GM19193 (cell line): Measurements from ENCODE around the gene HLCS.

Experiments
- POLR2A ChIP-seq: IDR thresholded peaks from 4 replicates; pipeline ENCODE4 v1.6.1; 2011; ENCODE audit not compliant: insufficient read depth, insufficient read length; ENCODE audit errors: extremely low read depth

The HLCS gene

DNA sequence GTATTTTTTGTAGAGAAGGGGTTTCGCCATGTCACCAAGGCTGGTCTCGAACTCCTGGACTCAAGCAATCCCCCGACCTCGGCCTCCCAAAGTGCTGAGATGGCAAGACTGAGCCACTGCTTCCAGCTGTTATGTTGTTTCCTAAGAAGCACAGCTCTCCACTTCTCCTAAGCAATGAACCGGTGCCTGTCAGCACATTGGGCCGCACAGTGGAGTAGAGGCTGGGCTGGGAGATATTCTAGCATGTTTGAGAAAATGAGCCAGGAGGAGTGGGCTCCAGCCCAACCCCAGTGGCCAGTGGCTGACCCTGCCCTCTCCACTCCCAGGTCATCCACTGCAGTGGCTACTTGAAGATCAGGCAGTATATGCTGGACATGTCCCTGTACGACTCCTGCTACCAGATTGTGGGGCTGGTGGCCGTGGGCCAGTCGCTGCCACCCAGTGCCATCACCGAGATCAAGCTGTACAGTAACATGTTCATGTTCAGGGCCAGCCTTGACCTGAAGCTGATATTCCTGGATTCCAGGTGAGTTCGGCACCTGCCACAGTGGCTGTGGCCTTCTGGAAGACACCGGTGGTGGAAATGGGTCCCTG is 240.6 kb downstream of the HLCS start:
- TF ChIP-seq POLR2A: no peak

DNA sequence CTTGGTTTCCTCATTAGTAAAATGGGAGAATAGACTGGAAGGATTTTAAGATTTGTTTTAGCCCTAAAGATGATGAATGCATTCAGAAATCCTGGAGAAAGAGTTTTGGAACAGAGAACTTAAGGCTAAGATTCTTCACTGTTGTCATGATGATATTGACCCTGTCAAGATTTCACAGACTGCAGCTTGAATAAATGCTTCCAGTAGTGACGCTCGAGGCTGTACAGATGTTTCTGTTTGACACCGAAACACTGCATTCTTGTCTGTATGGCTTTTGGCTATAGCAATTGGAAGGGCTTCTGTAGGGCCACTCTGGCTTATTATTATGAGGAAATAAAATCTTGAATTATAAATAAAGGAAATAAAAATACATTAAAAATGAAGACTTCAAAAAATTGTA is 241.8 kb downstream of the HLCS start:
- TF ChIP-seq POLR2A: no peak

DNA sequence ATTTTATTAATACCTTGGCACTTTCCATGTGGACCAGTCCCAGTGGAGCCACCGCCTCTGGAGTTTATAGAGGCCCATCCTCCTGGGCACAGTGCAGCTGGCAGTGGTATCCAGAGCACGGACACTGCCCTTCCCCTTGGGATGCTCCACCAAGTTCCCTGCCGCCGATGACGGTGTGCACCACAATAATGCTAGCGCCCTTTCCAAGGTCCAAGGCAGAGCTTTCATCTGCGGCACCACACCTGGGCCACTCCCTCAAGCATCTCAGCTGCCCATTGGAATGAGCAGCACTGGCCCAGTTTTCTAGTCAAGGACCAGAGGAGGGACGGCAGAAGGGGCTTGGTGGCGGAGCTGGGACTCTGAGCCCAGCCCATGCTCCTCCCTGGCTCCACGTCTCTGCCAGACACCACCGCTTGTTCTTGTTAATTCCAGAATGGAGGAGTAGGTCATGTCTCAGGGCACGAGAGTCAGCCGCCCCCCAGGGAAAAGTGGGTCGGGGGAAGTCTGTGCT is 243.0 kb downstream of the HLCS start:
- no peak for TF ChIP-seq POLR2A

DNA sequence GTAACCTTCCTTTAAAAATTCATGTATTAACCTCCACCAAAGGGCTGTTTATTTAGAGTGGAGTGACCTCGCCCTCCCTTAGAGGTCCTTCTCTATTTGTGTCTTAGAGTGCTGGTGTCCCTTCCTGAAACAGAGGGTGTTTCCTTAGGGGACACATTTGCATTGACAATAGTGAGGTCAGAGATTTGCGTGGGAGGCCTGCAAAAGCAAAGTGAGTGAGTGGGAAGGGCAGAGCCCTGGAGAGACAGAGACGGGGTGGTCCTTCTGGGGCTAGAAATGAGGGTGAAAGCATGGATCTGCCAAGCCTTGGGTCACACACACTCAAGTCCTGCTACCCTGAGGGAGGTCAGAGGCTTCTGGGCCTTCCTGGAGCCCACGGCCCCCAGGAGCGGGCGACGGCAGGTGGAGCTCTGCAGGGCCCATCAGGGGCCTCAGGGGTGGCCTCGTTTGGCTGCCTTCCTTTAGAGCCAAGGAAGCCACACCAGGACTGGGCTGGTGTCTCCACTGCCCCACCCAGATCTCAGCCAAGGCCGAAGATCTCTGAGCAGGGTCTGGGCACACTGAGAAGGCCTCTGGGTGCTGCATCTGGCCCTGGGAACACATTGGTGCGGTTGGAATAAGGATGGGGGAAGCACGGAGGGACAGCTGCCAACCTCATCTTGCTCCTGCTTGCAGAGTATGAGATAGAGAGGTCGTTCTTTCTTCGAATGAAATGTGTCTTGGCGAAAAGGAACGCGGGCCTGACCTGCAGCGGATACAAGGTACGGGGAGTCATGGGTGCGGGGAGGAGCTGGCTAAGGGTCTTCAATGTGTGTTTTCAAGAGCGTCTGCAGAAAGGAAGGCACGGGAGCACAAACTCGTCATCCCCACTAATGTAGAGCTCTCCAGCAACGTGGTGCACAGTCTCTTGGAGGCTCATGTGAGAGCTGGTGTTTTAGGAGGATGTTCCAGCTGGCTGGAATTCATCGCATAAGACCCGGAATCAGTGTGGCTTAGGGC is 243.8 kb downstream of the HLCS start:
- no peak for TF ChIP-seq POLR2A

DNA sequence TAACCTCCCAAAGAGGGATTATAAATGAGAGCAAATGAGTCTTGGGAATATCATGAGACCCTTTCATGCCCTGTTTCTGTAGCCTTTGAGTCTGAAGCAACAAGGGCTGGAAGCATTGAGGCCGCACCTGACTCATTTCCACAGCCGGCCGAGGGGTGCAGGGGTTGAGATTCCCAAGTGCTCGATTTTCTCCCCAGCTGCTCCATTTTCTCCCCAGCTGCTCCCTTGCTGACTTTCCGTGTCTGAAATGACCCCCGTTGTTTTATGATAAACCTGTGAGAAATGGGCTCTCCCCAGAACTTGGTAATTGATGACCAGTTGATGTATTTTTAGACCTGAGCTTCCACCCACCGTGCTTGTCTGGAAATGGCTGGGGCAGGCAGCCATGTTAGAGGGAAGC is 244.7 kb downstream of the HLCS start:
- no peak for TF ChIP-seq POLR2A

DNA sequence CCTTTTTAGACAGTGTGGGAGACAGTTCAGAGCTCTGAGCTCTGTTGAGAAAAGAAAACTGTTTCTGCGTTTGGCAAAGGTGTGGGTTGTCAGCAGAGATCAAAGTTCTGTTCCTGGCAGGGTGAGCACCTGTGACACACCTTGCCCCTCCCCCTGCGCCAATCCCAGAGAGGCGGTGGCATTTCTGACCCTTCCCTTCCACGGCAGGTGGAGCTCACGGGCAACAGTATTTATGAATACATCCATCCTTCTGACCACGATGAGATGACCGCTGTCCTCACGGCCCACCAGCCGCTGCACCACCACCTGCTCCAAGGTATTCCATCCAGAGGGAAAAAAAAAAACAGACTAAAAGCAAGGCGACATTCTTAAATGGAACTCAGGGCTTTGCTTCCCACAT is 246.9 kb downstream of the HLCS start:
- TF ChIP-seq POLR2A: no peak

DNA sequence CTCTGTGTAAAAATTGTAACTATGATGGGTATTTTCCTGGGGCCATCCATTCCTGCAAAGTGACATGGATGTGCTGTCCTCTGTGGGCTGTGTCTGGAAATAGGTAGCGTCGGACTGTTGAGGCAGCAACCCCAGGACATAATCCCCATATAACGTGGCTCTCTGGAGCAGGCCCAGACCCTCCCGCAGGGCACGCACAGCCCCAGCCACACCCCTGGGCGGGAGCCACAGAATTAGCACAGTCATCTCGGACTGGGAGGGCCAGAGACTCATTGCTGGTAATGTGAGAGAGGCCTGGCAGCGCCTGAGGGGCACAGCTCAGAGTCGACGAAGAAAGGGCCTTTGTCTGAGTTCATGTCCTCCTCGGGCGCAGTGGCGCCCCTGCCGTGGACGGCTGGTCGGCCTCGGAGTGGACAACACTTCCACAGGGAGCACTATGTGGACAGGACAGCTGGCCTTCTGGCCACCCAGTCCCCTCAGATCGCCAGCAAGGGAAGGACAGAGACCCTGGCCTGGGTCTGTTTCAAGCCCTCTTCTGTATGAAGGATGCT is 247.4 kb downstream of the HLCS start:
- no peak for TF ChIP-seq POLR2A

DNA sequence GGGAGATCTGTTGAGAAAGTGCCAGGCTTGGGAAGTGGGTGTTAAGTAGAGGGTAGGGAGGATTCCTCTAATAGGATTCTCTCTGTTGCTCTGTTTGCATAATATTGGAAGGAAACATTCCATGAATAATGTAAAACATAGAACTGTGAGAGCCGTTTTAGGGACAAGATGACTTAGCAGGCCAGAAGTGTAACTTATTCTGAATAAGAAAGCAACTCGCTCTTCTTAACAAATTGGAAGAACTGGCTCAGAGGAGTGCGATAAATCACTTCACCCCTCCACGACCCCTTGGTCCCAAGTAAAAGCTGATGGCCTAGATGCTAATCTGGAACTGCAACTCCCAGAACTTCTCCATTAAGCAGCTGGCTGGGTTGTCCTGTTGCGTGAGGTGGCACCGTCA is 248.5 kb downstream of the HLCS start:
- no peak for TF ChIP-seq POLR2A

DNA sequence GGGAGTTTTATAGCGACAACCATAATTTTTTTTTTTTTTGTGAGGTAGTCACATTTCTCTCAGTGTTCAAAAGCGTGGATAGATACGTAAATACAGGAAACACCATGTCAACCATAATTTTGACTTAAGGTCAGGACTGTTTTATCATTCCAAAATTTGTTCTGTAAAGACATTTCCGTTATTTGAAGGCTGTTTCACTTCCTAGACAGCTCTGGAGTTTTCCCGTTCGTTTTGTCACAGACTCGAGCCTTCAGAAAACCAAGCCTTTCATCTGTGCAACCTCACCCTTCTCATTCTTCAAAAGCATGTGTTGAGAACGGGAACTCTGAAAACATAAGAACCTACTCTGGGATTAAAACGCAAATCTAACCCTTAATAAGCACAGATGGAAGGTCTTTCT is 249.6 kb downstream of the HLCS start:
- TF ChIP-seq POLR2A: no peak

DNA sequence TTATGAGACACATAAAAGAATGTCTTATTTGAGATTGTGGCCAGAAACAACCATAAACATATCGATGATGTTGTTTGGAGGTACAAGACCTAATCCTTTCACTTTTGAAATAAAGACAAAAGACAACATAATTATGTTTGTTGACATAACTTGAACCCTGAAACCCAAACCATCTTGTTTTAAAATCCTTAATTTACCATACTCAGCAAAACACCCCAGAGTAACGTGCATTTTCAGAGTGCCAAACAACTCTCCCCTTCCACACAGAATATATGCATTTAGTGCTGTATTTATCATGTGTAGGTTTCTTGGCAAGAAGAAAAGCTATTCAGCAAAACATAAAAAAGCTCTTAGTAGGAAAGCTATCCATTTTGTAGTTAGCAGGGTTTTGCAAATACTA is 250.1 kb downstream of the HLCS start:
- no peak for TF ChIP-seq POLR2A

DNA sequence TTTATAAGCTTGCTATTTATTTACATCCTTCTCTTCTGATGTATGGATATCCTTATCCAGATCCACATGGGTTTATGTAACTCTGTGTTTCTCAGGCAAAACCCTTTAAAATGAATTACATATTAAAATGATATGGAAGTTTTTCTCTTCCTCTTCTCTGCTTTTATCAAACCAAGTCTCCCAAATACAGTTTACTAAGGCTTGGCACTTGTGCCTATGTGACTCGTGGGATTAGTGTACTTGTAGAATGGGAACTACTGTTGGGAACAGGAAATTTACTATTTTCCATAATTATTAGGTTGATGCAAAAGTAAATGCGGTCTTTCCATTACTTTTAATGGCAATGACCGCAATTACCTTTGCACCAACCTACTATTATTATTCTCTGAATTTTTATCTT is 252.7 kb downstream of the HLCS start:
- no peak for TF ChIP-seq POLR2A

DNA sequence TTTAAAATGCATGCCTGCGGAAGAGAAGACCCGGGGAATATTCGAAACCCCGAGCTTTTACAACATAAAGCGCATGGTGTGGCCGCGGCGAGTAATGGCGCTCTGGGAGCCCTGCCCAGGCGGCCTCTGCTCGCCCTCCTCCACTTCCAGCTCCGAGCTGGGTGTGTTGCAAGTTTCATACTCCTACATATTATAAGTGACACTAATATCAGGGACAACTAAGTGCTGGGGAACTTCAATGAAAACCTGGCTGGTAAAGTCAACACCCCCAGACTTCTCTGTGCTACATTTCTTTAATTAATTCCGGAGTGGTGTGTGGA is 255.8 kb downstream of the HLCS start:
- TF ChIP-seq POLR2A: no peak

DNA sequence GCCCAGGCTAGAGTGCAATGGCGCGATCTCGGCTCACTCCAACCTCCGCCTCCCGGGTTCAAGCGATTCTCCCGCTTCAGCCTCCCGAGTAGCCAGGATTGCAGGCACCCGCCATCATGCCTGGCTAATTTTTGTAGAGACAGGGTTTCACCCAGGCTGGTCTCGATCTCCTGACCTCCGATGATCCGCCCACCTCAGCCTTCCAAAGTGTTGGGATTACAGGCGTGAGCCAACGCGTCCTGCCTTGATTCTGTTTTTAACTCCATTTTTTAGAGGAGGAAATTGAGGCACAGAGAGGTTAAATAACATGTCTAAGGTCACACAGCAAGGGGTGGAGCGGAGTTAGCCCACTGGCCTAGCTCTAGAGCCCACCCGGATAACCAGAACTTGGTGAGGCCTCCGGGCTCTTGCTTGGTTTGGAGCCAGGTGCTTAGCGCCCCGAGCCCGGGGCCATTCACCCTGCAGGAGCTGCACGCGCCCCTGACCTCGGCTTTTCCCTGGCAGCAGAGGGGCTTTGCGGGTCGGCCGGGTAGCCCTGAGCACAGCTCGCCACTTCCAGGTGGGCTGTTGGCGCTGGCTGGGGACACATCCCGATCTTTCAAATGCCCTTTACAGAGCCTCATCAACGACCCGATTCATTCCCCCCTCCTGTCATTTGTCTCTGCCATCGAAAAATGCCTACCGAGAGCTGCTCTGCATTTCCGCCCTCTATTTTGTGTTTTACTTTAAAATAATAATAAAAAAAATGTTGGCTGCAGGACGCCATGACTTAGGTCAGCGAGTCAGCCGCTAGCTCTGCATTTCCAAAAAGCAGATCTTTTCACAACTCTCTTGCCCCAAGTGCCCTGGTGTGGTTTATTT is 256.4 kb downstream of the HLCS start:
- no peak for TF ChIP-seq POLR2A

DNA sequence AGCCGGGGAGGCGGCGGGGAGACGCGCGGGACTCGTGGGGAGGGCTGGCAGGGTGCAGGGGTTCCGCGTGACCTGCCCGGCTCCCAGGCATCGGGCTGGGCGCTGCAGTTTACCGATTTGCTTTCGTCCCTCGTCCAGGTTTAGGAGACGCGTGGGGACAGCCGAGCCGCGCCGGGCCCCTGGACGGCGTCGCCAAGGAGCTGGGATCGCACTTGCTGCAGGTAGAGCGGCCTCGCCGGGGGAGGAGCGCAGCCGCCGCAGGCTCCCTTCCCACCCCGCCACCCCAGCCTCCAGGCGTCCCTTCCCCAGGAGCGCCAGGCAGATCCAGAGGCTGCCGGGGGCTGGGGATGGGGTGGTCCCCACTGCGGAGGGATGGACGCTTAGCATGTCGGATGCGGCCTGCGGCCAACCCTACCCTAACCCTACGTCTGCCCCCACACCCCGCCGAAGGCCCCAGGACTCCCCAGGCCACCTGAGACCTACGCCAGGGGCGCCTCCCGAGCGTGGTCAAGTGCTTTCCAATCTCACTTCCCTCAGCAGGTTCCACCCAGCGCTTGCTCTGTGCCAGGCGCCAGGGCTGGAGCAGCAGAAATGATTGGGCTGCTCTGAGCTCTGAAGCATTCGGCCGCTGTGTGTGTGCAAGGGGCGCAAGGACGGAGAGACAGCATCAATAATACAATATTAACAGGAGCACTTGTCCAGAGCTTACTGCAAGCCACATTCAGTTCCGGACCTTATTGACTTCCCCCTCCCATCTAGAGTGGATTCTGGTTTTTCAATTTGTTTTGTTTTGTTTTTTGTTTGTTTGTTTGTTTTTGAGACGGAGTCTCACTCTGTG is 257.2 kb downstream of the HLCS start:
- TF ChIP-seq POLR2A: no peak
